HG03097 (cell line): Measurements from ENCODE around the gene CYP2D6.
"Not testable (repeated sequence)": the region's sequence is repeated elsewhere in the genome, so short reads cannot be mapped to it uniquely, and the experiment has no call there.

Experiments
- ATAC-seq: cut with Tn5 transposase; IDR thresholded peaks from one replicate; pipeline ENCODE4 v1.9.1; 2021; ENCODE audit not compliant: unreplicated experiment, low FRiP score

Gene CYP2D6

GRCh38 chr22:42158456-42159132 is 28.0 kb upstream of the CYP2D6 start:
- ATAC-seq = no peak

- no peak for ATAC-seq
Observed at GRCh38 chr22:42156598-42156997, 26.0 kb upstream of the CYP2D6 start.

- no peak for ATAC-seq
Observed at GRCh38 chr22:42156121-42156520, 25.5 kb upstream of the CYP2D6 start.

- ATAC-seq = no peak
Observed at GRCh38 chr22:42155053-42155543, 24.5 kb upstream of the CYP2D6 start.

- no peak for ATAC-seq
Observed at GRCh38 chr22:42154293-42155052, 23.9 kb upstream of the CYP2D6 start.

DNA sequence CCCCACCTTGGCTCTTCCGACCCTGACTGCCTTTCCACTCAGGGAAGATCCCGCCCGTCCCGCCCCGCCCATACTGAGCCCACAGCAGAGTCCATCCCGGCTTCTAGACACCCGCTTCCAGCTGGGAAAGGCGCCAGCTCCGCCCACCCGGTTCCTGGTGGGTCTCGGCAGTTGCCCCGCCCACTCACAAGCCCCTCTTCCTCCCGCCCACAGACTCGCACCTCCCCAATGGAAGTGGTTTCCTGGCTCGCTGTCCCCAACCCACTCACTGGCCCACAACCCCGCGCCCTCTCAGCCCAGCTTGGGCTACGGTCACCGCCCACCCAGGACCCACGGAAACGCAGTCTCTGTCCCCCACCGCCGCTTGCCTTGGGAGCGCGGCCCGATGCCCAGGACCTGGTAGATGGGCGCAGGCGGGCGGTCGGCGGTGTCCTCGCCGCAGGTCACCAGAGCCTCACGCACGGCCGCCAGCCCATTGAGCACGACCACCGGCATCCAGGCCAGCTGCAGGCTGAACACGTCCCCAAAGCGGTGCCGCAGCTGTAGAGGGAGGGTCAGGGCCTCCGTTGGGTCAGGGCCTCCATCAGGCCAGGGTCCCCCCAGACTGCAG is 22.2 kb upstream of the CYP2D6 start:
- ATAC-seq = no peak

GRCh38 chr22:42151924-42152635 is 21.5 kb upstream of the CYP2D6 start:
- ATAC-seq = no peak

GRCh38 chr22:42150727-42151590 is 20.3 kb upstream of the CYP2D6 start:
- ATAC-seq = no peak

DNA sequence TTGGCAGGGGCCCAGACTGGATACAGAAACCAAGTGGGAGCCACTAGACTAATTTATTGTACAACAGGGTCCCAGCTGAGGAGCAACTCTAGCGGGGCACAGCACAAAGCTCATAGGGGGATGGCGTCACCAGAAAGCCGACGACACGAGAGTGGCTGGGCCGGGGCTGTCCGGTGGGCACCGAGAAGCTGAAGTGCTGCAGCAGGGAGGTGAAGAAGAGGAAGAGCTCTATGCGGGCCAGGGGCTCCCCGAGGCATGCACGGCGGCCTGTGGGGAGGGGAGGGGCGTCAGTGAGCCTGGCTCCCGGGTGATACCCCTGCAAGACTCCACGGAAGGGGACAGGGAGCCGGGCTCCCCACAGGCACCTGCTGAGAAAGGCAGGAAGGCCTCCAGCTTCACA is 19.2 kb upstream of the CYP2D6 start:
- not testable (repeated sequence) for ATAC-seq

DNA sequence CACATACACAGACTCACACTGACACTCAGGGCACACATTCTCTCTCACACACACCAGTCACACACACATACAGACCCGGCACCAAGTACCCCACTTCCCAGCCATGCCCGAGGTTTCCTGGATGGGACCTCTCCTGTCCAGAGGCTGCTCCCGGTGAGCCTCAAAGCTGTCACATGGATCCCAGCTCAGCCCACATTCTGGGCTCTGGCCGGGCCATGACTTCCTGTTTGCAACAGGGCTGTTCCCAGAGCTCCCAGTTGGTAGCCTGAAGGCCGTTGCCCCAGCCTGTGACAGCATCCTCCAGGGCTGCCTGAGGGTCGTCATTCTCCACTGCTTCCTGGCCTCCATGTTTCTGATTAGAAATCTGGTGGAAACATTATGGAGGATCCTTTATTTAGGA is 14.6 kb upstream of the CYP2D6 start:
- no peak for ATAC-seq

DNA sequence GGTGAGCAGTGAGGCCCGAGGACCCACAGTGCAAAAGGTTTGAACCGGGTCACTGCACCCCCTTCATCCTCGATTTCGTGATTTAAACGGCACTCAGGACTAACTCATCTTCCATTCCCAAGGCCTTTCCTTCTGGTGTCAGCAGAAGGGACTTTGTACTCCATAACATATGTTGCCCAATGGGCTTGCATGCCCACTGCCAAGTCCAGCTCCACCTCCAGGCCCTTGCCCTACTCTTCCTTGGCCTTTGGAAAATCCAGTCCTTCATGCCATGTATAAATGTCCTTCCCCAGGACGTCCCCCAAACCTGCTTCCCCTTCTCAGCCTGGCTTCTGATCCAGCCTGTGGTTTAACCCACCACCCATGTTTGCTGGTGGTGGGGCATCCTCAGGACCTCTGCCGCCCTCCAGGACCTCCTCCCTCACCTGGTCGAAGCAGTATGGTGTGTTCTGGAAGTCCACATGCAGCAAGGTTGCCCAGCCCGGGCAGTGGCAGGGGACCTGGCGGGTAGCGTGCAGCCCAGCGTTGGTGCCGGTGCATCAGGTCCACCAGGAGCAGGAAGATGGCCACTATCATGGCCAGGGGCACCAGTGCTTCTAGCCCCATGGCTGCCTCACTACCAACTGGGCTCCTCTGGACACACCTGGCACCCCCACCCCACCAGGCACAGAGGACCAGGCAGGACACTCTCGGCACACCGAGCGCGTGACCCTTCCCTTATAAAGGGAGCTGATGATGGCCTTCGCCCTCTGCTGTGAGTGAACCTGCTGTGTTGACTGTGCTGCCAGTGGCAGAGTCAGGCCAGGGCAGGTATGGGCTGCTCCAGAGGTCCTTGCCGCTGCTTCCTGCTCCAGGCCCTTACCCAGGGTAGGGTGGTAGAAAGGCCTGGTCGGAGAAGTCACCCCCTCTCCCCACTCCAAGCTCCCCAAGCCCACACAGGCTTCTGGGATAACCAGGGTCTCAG is 13.5 kb upstream of the CYP2D6 start:
- not testable (repeated sequence) for ATAC-seq

GRCh38 chr22:42142771-42143461 is 12.3 kb upstream of the CYP2D6 start:
- no peak for ATAC-seq

DNA sequence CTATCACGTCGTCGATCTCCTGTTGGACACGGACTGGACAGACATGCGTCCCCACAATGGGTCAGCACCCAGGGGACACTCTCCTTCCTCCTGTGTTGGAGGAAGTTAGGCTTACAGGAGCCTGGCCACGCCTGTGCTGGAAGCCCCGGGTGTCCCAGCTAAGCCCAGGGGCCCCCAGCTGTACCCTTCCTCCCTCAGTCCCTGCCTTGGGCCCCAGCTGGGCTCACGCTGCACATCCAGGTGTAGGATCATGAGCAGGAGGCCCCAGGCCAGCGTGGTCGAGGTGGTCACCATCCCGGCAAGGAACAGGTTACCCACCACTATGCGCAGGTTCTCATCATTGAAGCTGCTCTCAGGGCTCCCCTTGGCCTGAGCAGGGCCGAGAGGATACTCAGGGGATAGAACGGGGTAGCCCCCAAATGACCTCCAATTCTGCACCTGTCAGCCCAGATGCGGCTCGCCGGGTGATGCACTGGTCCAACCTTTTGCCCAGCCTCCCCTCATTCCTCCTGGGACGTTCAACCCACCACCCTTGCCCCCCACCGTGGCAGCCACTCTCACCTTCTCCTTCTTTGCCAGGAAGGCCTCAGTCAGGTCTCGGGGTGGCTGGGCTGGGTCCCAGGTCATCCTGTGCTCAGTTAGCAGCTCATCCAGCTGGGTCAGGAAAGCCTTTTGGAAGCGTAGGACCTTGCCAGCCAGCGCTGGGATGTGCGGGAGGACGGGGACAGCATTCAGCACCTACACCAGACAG is 10.9 kb upstream of the CYP2D6 start:
- not testable (repeated sequence) for ATAC-seq

DNA sequence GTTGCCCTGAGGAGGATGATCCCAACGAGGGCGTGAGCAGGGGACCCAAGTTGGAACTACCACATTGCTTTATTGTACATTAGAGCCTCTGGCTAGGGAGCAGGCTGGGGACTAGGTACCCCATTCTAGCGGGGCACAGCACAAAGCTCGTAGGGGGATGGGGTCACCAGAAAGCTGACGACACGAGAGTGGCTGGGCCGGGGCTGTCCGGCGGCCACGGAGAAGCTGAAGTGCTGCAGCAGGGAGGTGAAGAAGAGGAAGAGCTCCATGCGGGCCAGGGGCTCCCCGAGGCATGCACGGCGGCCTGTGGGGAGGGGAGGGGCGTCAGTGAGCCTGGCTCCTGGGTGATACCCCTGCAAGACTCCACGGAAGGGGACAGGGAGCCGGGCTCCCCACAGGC is 9.5 kb upstream of the CYP2D6 start:
- not testable (repeated sequence) for ATAC-seq

DNA sequence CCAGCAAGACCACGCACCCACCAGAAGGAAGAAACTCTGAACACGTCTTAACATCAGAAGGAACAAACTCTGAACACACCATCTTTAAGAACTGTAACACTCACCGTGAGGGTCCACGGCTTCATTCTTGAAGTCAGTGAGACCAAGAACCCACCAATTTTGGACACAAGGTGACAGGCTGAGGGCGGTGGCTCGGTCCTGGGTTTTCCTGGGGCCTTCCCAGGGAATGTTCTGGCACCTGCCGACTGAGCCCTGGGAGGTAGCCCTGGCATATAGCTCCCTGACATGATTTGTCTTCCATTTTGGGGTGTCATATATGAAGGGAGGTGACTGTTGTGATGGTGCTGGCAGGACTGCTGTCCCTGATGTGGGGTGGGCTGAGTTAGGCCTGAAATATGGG is 8.9 kb upstream of the CYP2D6 start:
- not testable (repeated sequence) for ATAC-seq

DNA sequence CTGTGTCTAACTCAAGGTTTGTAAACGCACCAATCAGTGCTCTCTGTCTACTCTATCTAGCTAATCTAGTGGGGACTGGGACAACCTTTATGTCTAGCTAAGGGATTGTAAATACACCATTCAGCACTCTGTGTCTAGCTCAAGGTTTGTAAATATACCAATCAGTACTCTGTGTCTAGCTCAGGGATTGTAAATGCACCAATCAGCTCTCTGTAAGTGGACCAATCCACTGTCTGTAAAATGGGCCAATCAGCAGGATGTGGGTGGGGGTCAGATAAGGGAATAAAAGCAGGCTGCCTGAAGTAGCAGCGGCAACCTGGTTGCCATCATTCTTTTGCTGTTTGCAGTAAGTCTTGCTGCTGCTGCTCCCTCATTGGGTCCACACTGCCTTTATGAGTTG is 8.4 kb upstream of the CYP2D6 start:
- ATAC-seq = no peak

DNA sequence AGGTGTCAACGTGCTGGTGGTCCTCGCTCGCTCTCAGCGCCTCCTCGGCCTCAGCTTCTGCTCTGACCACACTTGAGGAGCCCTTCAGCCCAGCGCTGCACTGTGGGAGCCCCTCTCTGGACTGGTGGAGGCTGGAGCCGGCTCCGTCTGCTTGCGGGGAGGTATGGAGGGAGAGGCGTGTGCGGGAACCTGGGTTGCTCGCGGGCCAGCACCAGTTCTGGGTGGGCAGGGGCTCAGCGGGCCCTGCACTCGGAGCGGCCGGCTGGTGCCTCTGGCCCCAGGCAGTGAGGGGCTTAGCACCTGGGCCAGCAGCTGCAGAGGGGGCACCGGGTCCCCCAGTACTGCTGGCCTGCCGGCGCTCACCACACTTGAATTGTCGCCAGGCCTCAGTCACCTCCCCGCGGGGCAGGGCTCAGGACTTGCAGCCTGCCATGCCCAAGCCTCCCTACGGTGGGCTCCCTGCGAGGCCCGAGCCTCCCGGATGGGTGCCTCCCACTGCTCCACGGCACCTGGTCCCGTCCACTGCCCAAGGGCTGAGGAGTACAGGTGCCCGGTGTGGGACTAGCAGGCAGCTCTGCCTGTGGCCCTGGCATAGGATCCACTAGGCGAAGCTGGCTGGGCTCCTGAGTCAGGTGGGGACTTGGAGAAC is 7.6 kb upstream of the CYP2D6 start:
- no peak for ATAC-seq
